Measurements from ENCODE around the gene WBP2. TPM values are rescaled to one million over a fixed set of nuclear protein-coding genes. Genes with fewer than 3 reads are reported as not detected.

Gene WBP2
- total RNA-seq, 1 donor from 2014 or later = 61.9 TPM

GRCh38 chr17:75846692-75847613 is 8.2 kb downstream of the WBP2 start:
- intact Hi-C loops (cut with micrococcal nuclease) = no loop called here

- intact Hi-C loops (cut with micrococcal nuclease) = no loop called here
Measured at GRCh38 chr17:75845933-75846691, 9.0 kb downstream of the WBP2 start.

DNA sequence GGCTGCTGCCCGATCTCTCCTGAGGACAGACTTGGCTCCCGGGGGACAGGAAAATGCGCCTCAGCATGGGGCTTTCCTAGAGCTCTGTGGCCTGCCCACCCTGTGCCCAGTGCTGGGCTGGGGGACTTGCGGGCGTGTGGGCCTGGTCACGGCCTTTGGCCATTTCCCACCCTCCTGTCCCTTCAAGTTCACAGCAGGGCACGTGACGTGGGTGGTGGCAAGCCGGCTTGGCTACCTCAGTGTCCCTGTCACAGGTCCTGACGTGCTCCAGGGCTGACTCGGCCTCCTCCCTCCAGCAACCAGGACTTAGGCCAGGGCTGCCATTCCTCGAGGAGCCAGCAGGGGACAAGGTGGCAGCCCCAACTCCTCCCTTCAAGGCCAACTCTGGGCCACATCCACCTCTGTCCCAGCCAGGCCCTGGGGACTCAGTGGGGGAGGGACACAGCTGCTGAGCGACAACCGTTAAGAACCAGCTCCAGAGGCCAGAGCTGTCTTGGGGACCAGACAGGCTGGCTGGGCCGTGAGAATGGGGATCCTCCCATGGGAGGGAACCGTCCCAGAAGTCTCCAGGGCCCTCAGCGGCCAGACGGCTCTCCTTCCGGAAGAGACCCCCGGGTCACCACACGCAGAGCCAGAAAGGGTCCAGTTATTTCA is 9.9 kb downstream of the WBP2 start:
- intact Hi-C loops (cut with micrococcal nuclease) = no loop called here

DNA sequence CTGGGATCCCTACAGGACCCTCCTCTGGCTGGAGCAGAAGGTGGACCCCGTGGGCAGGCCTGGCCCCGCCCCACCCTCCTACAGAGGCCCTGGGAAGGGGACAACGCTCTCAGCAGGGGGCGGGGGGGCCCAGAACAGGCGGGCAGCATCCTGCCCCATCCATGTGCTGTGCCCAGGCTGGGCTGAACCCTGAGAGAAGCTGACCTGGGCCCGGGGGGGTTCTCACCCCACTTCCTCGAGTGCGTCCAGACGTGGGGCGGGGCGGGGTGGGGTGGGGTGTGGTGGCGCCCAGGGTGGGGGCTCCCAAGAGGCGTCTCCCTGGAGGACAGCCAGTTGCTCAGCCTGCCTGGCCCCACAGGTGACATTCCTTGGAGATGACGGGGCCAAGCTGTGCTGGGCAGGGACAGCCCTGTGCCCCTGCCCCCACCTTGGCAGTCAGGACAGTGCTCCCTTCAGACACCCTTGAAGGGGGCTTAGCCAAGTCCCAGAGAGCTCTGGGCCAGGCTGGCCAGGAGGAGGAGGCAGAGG is 10.5 kb downstream of the WBP2 start:
- intact Hi-C loops (cut with micrococcal nuclease) = loop anchor here (1.0 to 5.0 kb wide), 2 partner anchors 11 to 67 kb away; partner anchors contain the start of gene WBP2

GRCh38 chr17:75843577-75844529 is 11.3 kb downstream of the WBP2 start, which contains the start of gene UNC13D:
TSS of gene UNC13D (minus strand) at chr17:75844404. CDS start at chr17:75844337, 67 bp downstream.
- intact Hi-C loops (cut with micrococcal nuclease) = loop anchor here (1.0 to 5.0 kb wide), 2 partner anchors 11 to 67 kb away; partner anchors contain the start of gene WBP2

- intact Hi-C loops (cut with micrococcal nuclease) = loop anchor here (5.0 kb wide), 1 partner anchor 66 kb away; a partner anchor contains a TSS
Measured at GRCh38 chr17:75842963-75843576, 12.1 kb downstream of the WBP2 start.

DNA sequence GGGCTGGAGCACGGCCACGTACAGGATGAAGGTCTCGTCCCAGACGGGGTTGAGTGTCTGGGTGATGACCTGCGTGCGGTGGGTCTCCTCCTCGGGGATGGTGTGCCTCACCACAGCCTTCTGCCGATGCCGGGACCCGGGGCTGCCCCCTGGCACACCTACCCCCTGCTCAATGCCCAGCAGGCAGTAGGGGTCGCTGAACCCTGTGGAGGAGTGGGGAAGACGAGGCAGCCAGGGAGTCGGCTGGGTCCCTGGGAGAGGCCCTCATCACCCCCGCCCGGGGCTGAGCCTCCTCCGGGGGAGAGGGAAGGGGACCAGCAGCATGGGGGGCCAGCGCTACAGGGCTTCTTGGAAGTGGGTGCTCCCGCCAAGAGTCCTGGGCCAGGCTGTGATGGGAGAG is 12.7 kb downstream of the WBP2 start:
- intact Hi-C loops (cut with micrococcal nuclease) = loop anchor here (5.0 kb wide), 1 partner anchor 65 kb away; a partner anchor contains a TSS

DNA sequence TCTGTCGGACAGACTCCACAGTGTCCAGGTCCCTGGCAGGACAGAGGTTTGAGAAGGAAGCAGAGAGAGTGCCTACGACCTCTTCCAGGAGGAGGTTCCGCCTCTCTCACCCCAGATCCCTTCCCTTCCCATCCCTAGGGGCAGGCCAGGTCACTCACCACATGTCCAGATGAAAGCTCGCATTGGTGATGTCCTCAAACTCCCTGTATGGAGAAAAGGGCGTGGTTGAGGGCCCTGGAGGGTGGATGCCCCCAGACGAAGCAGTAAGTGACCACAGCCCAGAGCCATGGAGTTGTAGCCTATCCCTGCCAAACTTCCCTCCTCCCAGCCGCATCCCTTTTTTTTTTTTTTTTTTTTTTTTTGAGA is 14.4 kb downstream of the WBP2 start:
- intact Hi-C loops (cut with micrococcal nuclease) = loop anchor here (5.0 kb wide), 1 partner anchor 63 kb away; a partner anchor contains a TSS

- intact Hi-C loops (cut with micrococcal nuclease) = loop anchor here (5.0 kb wide), 1 partner anchor 63 kb away; a partner anchor contains a TSS
Measured at GRCh38 chr17:75839942-75840798, 15.0 kb downstream of the WBP2 start.

DNA sequence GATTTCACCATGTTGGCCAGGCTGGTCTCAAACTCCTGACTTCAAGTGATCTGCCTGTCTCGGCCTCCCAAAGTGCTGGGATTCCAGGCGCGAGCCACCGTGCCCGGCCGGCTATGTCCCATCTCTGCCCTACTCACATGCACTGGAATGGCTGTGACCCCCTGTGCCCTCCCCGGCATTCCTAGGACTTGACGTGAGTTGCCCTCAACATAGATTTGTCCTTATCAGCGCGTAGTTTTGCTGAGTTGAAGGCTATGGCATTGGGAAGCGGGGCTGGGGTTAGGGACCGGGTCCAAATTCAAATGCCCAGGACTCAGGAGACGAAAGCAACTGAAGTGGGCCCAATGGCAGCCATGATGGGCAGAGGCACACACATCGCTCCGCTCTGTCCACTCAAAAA is 16.7 kb downstream of the WBP2 start:
- intact Hi-C loops (cut with micrococcal nuclease) = no loop called here

DNA sequence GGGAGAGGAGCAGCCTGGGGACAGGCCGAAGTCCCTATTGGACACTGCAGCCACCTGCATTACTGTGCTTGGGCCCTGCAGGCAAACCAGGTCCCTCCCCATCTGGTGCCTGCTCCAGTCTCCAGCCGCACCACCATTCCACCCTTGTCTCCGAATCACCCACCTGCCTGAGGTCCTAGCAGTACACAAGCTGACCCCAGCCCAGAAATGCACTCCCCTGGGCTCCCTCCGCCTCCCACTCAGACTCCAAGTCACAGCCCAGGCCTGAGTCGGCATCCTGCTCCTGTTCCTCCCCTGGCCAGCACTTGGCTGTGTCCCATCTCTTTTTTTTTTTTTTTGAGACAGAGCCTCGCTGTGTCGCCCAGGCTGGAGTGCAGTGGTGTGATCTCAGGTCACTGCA is 17.2 kb downstream of the WBP2 start:
- intact Hi-C loops (cut with micrococcal nuclease) = no loop called here

GRCh38 chr17:75836605-75837004 is 18.5 kb downstream of the WBP2 start:
- intact Hi-C loops (cut with micrococcal nuclease) = no loop called here

- intact Hi-C loops (cut with micrococcal nuclease) = no loop called here
Measured at GRCh38 chr17:75835654-75835987, 19.5 kb downstream of the WBP2 start.

GRCh38 chr17:75834928-75835653 is 20.0 kb downstream of the WBP2 start:
- intact Hi-C loops (cut with micrococcal nuclease) = no loop called here

- intact Hi-C loops (cut with micrococcal nuclease) = no loop called here
Measured at GRCh38 chr17:75834279-75834920, 20.7 kb downstream of the WBP2 start.

DNA sequence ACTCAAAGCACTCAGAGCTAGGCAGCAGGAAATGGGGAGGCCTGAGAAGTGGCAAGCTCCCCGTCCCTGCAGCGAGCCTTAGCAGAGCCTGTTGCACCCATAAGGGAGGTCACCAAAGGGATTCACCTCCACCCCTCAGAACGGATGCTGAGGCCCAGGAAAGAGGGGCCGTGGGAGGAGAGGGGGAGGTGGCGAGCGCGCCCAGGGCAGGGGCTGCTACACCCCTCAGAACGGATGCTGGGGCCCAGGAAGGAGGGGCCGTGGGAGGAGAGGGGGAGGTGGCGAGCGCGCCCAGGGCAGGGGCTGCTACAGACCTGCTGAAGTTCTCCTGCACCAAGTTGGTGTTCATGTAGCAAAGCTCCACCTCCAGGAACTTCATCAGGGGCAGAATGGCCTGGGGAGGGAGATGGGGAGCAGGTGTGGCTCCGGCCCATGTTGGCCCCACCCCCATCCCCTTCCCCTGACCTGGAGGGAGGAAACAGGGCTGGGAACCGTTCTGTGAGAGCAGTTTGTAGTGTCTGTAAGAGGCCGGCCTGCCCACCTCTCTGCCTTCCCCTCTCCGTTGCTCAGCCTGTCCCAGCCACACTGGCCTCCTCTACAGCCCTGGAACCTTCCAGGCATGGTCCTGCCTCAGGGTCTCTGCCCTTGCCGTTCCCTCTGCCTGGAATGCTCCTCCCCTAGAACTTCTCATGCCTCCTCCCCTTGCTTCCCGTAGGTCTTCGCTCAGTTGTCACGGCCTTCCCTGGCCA is 22.3 kb downstream of the WBP2 start:
- intact Hi-C loops (cut with micrococcal nuclease) = no loop called here

- intact Hi-C loops (cut with micrococcal nuclease) = no loop called here
Measured at GRCh38 chr17:75832164-75832651, 22.9 kb downstream of the WBP2 start.
